Keratinocyte (primary cell): ENCODE data around the gene CAPN7.

ENCODE experiments used
- CTCF ChIP-seq, 3 experiments: IDR thresholded peaks in 1 of 3; conservative IDR thresholded peaks in 1 of 3; optimal IDR thresholded peaks in 1 of 3; 2 replicates in 2 of 3; 3 replicates in 1 of 3; pipeline versions ENCODE3 to v1.5.1; 2011; ENCODE audit warnings: low read length in 3 of 3, mild to moderate bottlenecking in 3 of 3, moderate library complexity in 2 of 3, control low read depth in 1 of 3, inconsistent platforms in 1 of 3; ENCODE audit not compliant: insufficient read depth in 2 of 3; ENCODE audit errors: extremely low read depth in 1 of 3
- EZH2 ChIP-seq: IDR thresholded peaks from one replicate; pipeline ENCODE4 v1.6.1; 2012; ENCODE audit warnings: inconsistent platforms, mild to moderate bottlenecking, low read length, moderate library complexity

- TF ChIP-seq CTCF (optimal IDR thresholded peaks at IDR 0.05 in 1 of 3, IDR thresholded peaks at IDR 0.05 in 1 of 3, conservative IDR thresholded peaks at IDR 0.05 in 1 of 3; ENCODE audit: extremely low read depth in 1 of 3, insufficient read depth in 2 of 3, low read length in 3 of 3), result no peak
- TF ChIP-seq EZH2, result no peak
Measured at GRCh38 chr3:15277861-15278500, 71.9 kb downstream of the CAPN7 start.
